Caki2 (cell line): ENCODE results near the gene GAS2L3. TPM values are rescaled to one million over a fixed set of nuclear protein-coding genes. Genes with fewer than 3 reads are reported as not detected.
"Not testable (repeated sequence)": the region's sequence is repeated elsewhere in the genome, so short reads cannot be mapped to it uniquely, and the experiment has no call there.

Experiments
- DNase-seq: peaks from one replicate; pipeline ENCODE4 v3.0.0-alpha.2; 2015; ENCODE audit warnings: low read depth
- in situ Hi-C: cut with HindIII; loops from 2 replicates; pipeline ENCODE4 v1.10.0; 2016; ENCODE audit warnings: low sequenced_read_pairs, low pct_unique_long_range_greater_than_20kb, mixed read lengths
- total RNA-seq: library from RNA; depleted of rRNA; stranded (reverse); fragments of >200 nt; shearing (Covaris generic); gene quantifications from 2 replicates; pipeline ENCODE4 v1.2.3, GENCODE V29; 2014; ENCODE audit warnings: low replicate concordance

GAS2L3 gene
- total RNA-seq, 1 experiment from 2014 or later: 16.3 TPM

GRCh38 chr12:100566887-100567637, 6.4 kb upstream of the GAS2L3 start:
- in situ Hi-C loops: no loop called here
- DNase-seq: no peak

- in situ Hi-C loops: no loop called here
- no peak for DNase-seq
These were observed 5.5 kb upstream of the GAS2L3 start for GRCh38 chr12:100567945-100568344.

- DNase-seq: no peak
- in situ Hi-C loops: no loop called here
These were observed 1.3 kb upstream of the GAS2L3 start for GRCh38 chr12:100572184-100572583.

- DNase-seq: peak; percentile 32
- in situ Hi-C loops: no loop called here
These were observed 947 bp downstream of the GAS2L3 start for GRCh38 chr12:100574187-100575074.

- in situ Hi-C loops: no loop called here
- peak; percentile 44 for DNase-seq
These were observed 3.0 kb downstream of the GAS2L3 start for GRCh38 chr12:100576331-100577036.

GRCh38 chr12:100578923-100579322, 5.4 kb downstream of the GAS2L3 start:
- in situ Hi-C loops: no loop called here
- DNase-seq: no peak

- in situ Hi-C loops: no loop called here
These were observed 6.4 kb downstream of the GAS2L3 start for GRCh38 chr12:100579844-100580243.

GRCh38 chr12:100584256-100584655, 10.8 kb downstream of the GAS2L3 start:
- DNase-seq: no peak
- in situ Hi-C loops: no loop called here

More at GRCh38 chr12:100579844-100580243, 6.4 kb downstream of the GAS2L3 start:
- no peak for DNase-seq

GRCh38 chr12:100591979-100592378, 18.5 kb downstream of the GAS2L3 start:
- no peak for DNase-seq
- in situ Hi-C loops: no loop called here

- no peak for DNase-seq
- in situ Hi-C loops: no loop called here
These were observed 20.0 kb downstream of the GAS2L3 start for GRCh38 chr12:100593490-100593889.

GRCh38 chr12:100601626-100602025, 28.1 kb downstream of the GAS2L3 start:
- DNase-seq: no peak

GRCh38 chr12:100602997-100603396, 29.5 kb downstream of the GAS2L3 start:
- DNase-seq, in situ Hi-C loops: not testable (repeated sequence)

More at GRCh38 chr12:100601626-100602025, 28.1 kb downstream of the GAS2L3 start:
- in situ Hi-C loops: no loop called here

GRCh38 chr12:100608776-100609175, 35.3 kb downstream of the GAS2L3 start:
- in situ Hi-C loops: no loop called here
- no peak for DNase-seq

- no peak for DNase-seq
- in situ Hi-C loops: no loop called here
These were observed 37.4 kb downstream of the GAS2L3 start for GRCh38 chr12:100610666-100611430.

- in situ Hi-C loops: no loop called here
- DNase-seq: no peak
These were observed 39.1 kb downstream of the GAS2L3 start for GRCh38 chr12:100612606-100613005.

- in situ Hi-C loops: no loop called here
- no peak for DNase-seq
These were observed 51.1 kb downstream of the GAS2L3 start for GRCh38 chr12:100624571-100624970.

GRCh38 chr12:100632445-100632892, 59.0 kb downstream of the GAS2L3 start:
- DNase-seq: peak; percentile 87
- in situ Hi-C loops: no loop called here
